ENCODE measurements around the gene TIAM2. TPM values are rescaled to one million over a fixed set of nuclear protein-coding genes. Genes with fewer than 3 reads are reported as not detected.

Gene TIAM2
- total and polyA plus RNA-seq, 12 donors, result 4.0 to 24.7 (median 8.8) TPM

GRCh38 chr6:154953644-154954043, 41.5 kb upstream of the TIAM2 start:
- WGBS, 4 donors, result 94 to 95% (median 94%) methylated on average over 11 of the region's 11 CpGs
- Histone ChIP-seq H3K4me3 (no peak overlapping the region), H3K9me3 (replicated peaks in 1 of 3) (no peaks in the 10 kb centered on the region), H3K27me3 (no peaks in the 10 kb centered on the region), H3K27ac (no peak overlapping the region), H3K4me1 (replicated peaks in 1 of 2) (no peaks in the 10 kb centered on the region), H3K36me3 (replicated peaks in 1 of 2) (no peaks in the 10 kb centered on the region)
- TF ChIP-seq POLR2A (IDR thresholded peaks at IDR 0.05), result no peak
- TF ChIP-seq, protein P1, sequence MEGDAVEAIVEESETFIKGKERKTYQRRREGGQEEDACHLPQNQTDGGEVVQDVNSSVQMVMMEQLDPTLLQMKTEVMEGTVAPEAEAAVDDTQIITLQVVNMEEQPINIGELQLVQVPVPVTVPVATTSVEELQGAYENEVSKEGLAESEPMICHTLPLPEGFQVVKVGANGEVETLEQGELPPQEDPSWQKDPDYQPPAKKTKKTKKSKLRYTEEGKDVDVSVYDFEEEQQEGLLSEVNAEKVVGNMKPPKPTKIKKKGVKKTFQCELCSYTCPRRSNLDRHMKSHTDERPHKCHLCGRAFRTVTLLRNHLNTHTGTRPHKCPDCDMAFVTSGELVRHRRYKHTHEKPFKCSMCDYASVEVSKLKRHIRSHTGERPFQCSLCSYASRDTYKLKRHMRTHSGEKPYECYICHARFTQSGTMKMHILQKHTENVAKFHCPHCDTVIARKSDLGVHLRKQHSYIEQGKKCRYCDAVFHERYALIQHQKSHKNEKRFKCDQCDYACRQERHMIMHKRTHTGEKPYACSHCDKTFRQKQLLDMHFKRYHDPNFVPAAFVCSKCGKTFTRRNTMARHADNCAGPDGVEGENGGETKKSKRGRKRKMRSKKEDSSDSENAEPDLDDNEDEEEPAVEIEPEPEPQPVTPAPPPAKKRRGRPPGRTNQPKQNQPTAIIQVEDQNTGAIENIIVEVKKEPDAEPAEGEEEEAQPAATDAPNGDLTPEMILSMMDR (IDR thresholded peaks at IDR 0.05), result no peak
- intact Hi-C loops (cut with DNase I), result no loop called here
- no peak for DNase-seq

DNA sequence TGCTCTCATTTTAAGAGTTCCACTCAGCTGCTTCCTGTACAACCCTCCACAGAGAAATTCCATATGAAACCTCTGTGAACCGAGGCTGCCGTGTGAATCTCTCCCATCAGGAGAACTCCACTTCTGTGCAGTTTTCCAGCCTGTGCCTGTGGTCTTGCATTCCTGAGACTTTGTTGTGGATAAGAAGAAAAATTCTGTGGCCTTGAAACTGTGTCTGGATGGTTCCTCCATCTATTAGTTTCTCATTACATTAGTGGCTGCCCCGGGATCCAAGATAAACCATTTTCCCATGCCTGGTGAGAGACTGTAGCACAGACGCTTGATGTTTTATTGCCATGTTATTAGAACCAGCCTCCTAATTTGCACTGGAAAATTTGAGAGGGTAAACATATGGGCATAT, 40.8 kb upstream of the TIAM2 start:
- TF ChIP-seq POLR2A (IDR thresholded peaks at IDR 0.05), result no peak
- TF ChIP-seq, protein P1 (IDR thresholded peaks at IDR 0.05), result no peak
- Histone ChIP-seq H3K9me3 (replicated peaks in 1 of 3) (no peaks in the 10 kb centered on the region), H3K27me3 (no peaks in the 10 kb centered on the region), H3K36me3 (replicated peaks in 1 of 2) (no peaks in the 10 kb centered on the region), H3K4me1 (replicated peaks in 1 of 2) (no peaks in the 10 kb centered on the region), H3K4me3 (no peak overlapping the region), H3K27ac (no peak overlapping the region)
- intact Hi-C loops (cut with DNase I), result no loop called here
- 87 to 95% (median 89%) methylated on average over 4 of the region's 4 CpGs for WGBS, 4 donors
- no peak for DNase-seq

- H3K36me3 ChIP-seq (replicated peaks in 1 of 2), result no peaks in the 10 kb centered on the region
- TF ChIP-seq, protein P1 (IDR thresholded peaks at IDR 0.05), result no peak
- TF ChIP-seq POLR2A (IDR thresholded peaks at IDR 0.05), result no peak
- H3K4me1 ChIP-seq (replicated peaks in 1 of 2), result no peaks in the 10 kb centered on the region
- H3K4me3 ChIP-seq, result no peak overlapping the region
- H3K27ac ChIP-seq, result no peak overlapping the region
- H3K27me3 ChIP-seq, result no peaks in the 10 kb centered on the region
- intact Hi-C loops (cut with DNase I), result no loop called here
- no peaks in the 10 kb centered on the region for H3K9me3 ChIP-seq (replicated peaks in 1 of 3)
- no peak for DNase-seq
- WGBS, 4 donors, result 92 to 95% (median 94%) methylated on average over 12 of the region's 12 CpGs
Observed at GRCh38 chr6:154956771-154957522, 38.2 kb upstream of the TIAM2 start.

GRCh38 chr6:154958469-154958868, 36.6 kb upstream of the TIAM2 start:
- Histone ChIP-seq H3K36me3 (replicated peaks in 1 of 2) (no peaks in the 10 kb centered on the region), H3K4me1 (replicated peaks in 1 of 2) (no peaks in the 10 kb centered on the region), H3K4me3 (no peak overlapping the region), H3K27ac (no peak overlapping the region), H3K27me3 (no peaks in the 10 kb centered on the region), H3K9me3 (replicated peaks in 1 of 3) (no peaks in the 10 kb centered on the region)
- intact Hi-C loops (cut with DNase I), result no loop called here
- no peak for DNase-seq
- 73 to 79% (median 76%) methylated on average over 7 of the region's 7 CpGs for WGBS, 4 donors
- TF ChIP-seq, protein P1 (IDR thresholded peaks at IDR 0.05), result no peak
- TF ChIP-seq POLR2A (IDR thresholded peaks at IDR 0.05), result no peak

All from adrenal gland (tissue), 12 donors.